HepG2 (cell line): Measurements from ENCODE around the gene PWP1. TPM values are rescaled to one million over a fixed set of nuclear protein-coding genes. Genes with fewer than 3 reads are reported as not detected.

ENCODE experiments used
- BHLHE40 ChIP-seq: IDR thresholded peaks from 2 replicates; pipeline ENCODE4 v1.6.1; 2011; ENCODE audit warnings: low read length, improper control_type of control experiment
- CENPT ChIP-seq: sonication (generic); formaldehyde crosslinking; IDR thresholded peaks from 2 replicates; pipeline ENCODE4 v1.8.0; 2022; ENCODE audit warnings: low read depth, mild to moderate bottlenecking, moderate library complexity, missing genetic modification reagents
- DRAP1 ChIP-seq: IDR thresholded peaks from 2 replicates; pipeline ENCODE4 v1.6.1; 2016; ENCODE audit warnings: missing genetic modification reagents, missing compliant biosample characterization
- FLYWCH1 ChIP-seq: sonication (generic); formaldehyde crosslinking; IDR thresholded peaks from 2 replicates; pipeline ENCODE4 v1.8.1; 2023; ENCODE audit warnings: mild to moderate bottlenecking, missing genetic modification reagents
- HDAC6 ChIP-seq: fragments of 200-600 bp; sonication (generic); IDR thresholded peaks from 2 replicates; pipeline ENCODE4 v1.7.0; 2017; ENCODE audit warnings: mild to moderate bottlenecking, antibody characterized with exemption, low read length, low read depth
- MEIS2 ChIP-seq: sonication (generic); formaldehyde crosslinking; IDR thresholded peaks from 2 replicates; pipeline ENCODE4 v1.9.0; 2021; ENCODE audit warnings: mild to moderate bottlenecking, missing genetic modification reagents
- SRSF1 ChIP-seq: fragments of 200-400 bp; formaldehyde crosslinking; optimal IDR thresholded peaks from 2 replicates; pipeline ENCODE3; 2017; ENCODE audit warnings: mild to moderate bottlenecking, low read depth, low read length, moderate library complexity
- TOPORS ChIP-seq: sonication (generic); formaldehyde crosslinking; IDR thresholded peaks from 2 replicates; pipeline ENCODE4 v1.8.0; 2023; ENCODE audit warnings: mild to moderate bottlenecking, missing genetic modification reagents
- ZBTB2 ChIP-seq: sonication (generic); formaldehyde crosslinking; IDR thresholded peaks from 2 replicates; pipeline ENCODE4 v1.8.0; 2022; ENCODE audit warnings: low read depth, missing genetic modification reagents
- ZBTB42 ChIP-seq: sonication (generic); formaldehyde crosslinking; IDR thresholded peaks from 2 replicates; pipeline ENCODE4 v1.5.0; 2020; ENCODE audit warnings: mild to moderate bottlenecking, missing genetic modification reagents
- ZBTB43 ChIP-seq: sonication (generic); formaldehyde crosslinking; conservative IDR thresholded peaks from 2 replicates; pipeline ENCODE4 v1.4.0; 2020; ENCODE audit warnings: missing genetic modification reagents
- ZBTB8A ChIP-seq: sonication (generic); formaldehyde crosslinking; IDR thresholded peaks from 2 replicates; pipeline ENCODE4 v1.4.0; 2020; ENCODE audit warnings: mild to moderate bottlenecking, low read depth, missing genetic modification reagents, borderline replicate concordance
- ZFP41 ChIP-seq: sonication (generic); formaldehyde crosslinking; IDR thresholded peaks from 2 replicates; pipeline ENCODE4 v1.4.0; 2020; ENCODE audit warnings: mild to moderate bottlenecking, missing genetic modification reagents, borderline replicate concordance
- ZNF138 ChIP-seq: sonication (generic); formaldehyde crosslinking; IDR thresholded peaks from 2 replicates; pipeline ENCODE4 v1.5.0; 2020; ENCODE audit warnings: mild to moderate bottlenecking, low read depth, missing genetic modification reagents
- ZNF572 ChIP-seq: sonication (generic); formaldehyde crosslinking; IDR thresholded peaks from 2 replicates; pipeline ENCODE4 v1.5.1; 2020; ENCODE audit warnings: mild to moderate bottlenecking, missing genetic modification reagents
- ZNF574 ChIP-seq: sonication (generic); formaldehyde crosslinking; IDR thresholded peaks from 2 replicates; pipeline ENCODE4 v1.4.0; 2020; ENCODE audit warnings: missing genetic modification reagents
- ZNF781 ChIP-seq: sonication (generic); formaldehyde crosslinking; IDR thresholded peaks from 2 replicates; pipeline ENCODE4 v1.5.1; 2020; ENCODE audit warnings: borderline replicate concordance, mild to moderate bottlenecking, missing genetic modification reagents; ENCODE audit errors: not compliant biosample characterization
- ZNF782 ChIP-seq: sonication (generic); formaldehyde crosslinking; IDR thresholded peaks from 2 replicates; pipeline ENCODE4 v1.4.0; 2020; ENCODE audit warnings: missing genetic modification reagents, mild to moderate bottlenecking, borderline replicate concordance
- polyA plus RNA-seq, 8 experiments: library from polyadenylated mRNA; depleted of rRNA in 3 of 8; stranded (reverse) in 7 of 8; unstranded in 1 of 8; fragments of >200 nt; fragmentation: Illumina TruSeq in 4 of 8; extraction: Trizol in 4 of 8; gene quantifications; 2 replicates each; pipeline versions ENCODE4 v1.2.1 to v1.2.3, GENCODE V29; 2011 to 2016; ENCODE audit warnings: low read depth in 4 of 8, missing spikeins in 1 of 8, mixed read lengths in 1 of 8; ENCODE audit not compliant: insufficient read depth in 1 of 8
- total RNA-seq, 5 experiments: library from RNA; depleted of rRNA; stranded (reverse); fragments of >200 nt; fragmentation: Illumina TruSeq; extraction: Trizol; gene quantifications; 2 replicates each; pipeline ENCODE4 v1.2.3, GENCODE V29; 2016; ENCODE audit warnings: low read depth in 1 of 5
- TF ChIP-seq, protein P1 (sequence below): sonication (generic); formaldehyde crosslinking; IDR thresholded peaks from 2 replicates; pipeline ENCODE4 v1.9.0; 2021; ENCODE audit warnings: missing genetic modification reagents, mild to moderate bottlenecking, borderline replicate concordance

Gene PWP1
- total and polyA plus RNA-seq, 2 of the 13 experiments (the other 11 are each of a cell fraction or from before 2014, with no cell fraction given): 65.9 to 70.2 TPM

GRCh38 chr12:107681836-107682820, 3.5 kb upstream of the PWP1 start (continued):
- TF ChIP-seq ZNF574 (CRISPR knock-in tag) (peak; percentile 46), DRAP1 (CRISPR knock-in tag) (peak; percentile 99), ZBTB43 (CRISPR knock-in tag) (peak; percentile 13; the same call in 1 of the 2 replicates), ZNF572 (CRISPR knock-in tag) (no peak), ZBTB8A (no peak), FLYWCH1 (CRISPR knock-in tag) (no peak), CENPT (CRISPR knock-in tag) (no peak), ZNF781 (CRISPR knock-in tag) (no peak), ZBTB2 (no peak), ZNF138 (CRISPR knock-in tag) (no peak), ZFP41 (CRISPR knock-in tag) (no peak), TOPORS (CRISPR knock-in tag) (0 out of 2 replicates have a peak, but pooled peaks have one; percentile 54), MEIS2 (peak; percentile 28; the same call in 1 of the 2 replicates), ZBTB42 (CRISPR knock-in tag) (no peak), ZNF782 (CRISPR knock-in tag) (no peak), SRSF1 (peak; percentile 77), HDAC6 (no peak), BHLHE40 (peak; percentile 64)
- TF ChIP-seq, protein P1, sequence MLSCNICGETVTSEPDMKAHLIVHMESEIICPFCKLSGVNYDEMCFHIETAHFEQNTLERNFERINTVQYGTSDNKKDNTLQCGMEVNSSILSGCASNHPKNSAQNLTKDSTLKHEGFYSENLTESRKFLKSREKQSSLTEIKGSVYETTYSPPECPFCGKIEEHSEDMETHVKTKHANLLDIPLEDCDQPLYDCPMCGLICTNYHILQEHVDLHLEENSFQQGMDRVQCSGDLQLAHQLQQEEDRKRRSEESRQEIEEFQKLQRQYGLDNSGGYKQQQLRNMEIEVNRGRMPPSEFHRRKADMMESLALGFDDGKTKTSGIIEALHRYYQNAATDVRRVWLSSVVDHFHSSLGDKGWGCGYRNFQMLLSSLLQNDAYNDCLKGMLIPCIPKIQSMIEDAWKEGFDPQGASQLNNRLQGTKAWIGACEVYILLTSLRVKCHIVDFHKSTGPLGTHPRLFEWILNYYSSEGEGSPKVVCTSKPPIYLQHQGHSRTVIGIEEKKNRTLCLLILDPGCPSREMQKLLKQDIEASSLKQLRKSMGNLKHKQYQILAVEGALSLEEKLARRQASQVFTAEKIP (CRISPR knock-in tag): no peak
